ENCODE data around the gene LLCFC1. TPM values are rescaled to one million over a fixed set of nuclear protein-coding genes. Genes with fewer than 3 reads are reported as not detected.

Gene LLCFC1
- polyA plus RNA-seq, 1 experiment, result not detected

- Histone ChIP-seq H3K36me3 (ENCODE audit: control insufficient read depth, insufficient read depth, low read length) (no peaks in the 10 kb centered on the region), H3K4me3 (ENCODE audit: low read depth, low read length) (no peak overlapping the region), H3K27me3 (ENCODE audit: control insufficient read depth, insufficient read depth, low read length) (no peaks in the 10 kb centered on the region; the same call in 1 of the 2 replicates)
- CTCF ChIA-PET, result no interaction called here
- TF ChIP-seq, protein P1, sequence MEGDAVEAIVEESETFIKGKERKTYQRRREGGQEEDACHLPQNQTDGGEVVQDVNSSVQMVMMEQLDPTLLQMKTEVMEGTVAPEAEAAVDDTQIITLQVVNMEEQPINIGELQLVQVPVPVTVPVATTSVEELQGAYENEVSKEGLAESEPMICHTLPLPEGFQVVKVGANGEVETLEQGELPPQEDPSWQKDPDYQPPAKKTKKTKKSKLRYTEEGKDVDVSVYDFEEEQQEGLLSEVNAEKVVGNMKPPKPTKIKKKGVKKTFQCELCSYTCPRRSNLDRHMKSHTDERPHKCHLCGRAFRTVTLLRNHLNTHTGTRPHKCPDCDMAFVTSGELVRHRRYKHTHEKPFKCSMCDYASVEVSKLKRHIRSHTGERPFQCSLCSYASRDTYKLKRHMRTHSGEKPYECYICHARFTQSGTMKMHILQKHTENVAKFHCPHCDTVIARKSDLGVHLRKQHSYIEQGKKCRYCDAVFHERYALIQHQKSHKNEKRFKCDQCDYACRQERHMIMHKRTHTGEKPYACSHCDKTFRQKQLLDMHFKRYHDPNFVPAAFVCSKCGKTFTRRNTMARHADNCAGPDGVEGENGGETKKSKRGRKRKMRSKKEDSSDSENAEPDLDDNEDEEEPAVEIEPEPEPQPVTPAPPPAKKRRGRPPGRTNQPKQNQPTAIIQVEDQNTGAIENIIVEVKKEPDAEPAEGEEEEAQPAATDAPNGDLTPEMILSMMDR (IDR thresholded peaks at IDR 0.05; ENCODE audit: insufficient read depth, low read depth, low read length), result no peak
- no peak for DNase-seq (ENCODE audit: low read depth)
- POLR2A ChIA-PET, result no interaction called here
Measured at GRCh38 chr7:142948603-142949002, 9.3 kb downstream of the LLCFC1 start.

DNA sequence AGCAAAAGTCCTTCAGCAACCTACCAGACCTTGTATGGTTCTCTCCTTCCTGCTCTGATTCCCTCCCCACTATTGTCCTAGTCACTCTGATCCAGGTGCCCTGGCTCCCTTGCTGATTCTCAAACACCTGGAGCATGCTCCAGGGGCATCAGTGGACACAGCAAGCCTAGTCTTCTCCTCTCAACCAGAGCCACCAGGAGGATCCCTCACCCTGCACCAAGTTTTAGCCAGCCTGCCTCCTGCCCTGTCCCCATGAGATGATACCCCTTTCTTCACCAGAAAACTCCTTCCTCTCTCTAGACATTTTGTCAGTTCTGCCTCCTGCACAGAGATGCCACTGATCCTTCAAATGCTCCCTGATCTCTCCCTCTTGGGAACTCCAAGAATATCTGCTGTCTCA is 11.0 kb downstream of the LLCFC1 start:
- ChIA-PET POLR2A (no interaction called here), CTCF (no interaction called here)
- no peak overlapping the region for H3K4me3 ChIP-seq (ENCODE audit: low read depth, low read length)
- TF ChIP-seq, protein P1 (IDR thresholded peaks at IDR 0.05; ENCODE audit: insufficient read depth, low read depth, low read length), result no peak
- H3K27me3 ChIP-seq (ENCODE audit: control insufficient read depth, insufficient read depth, low read length), result no peaks in the 10 kb centered on the region
- DNase-seq (ENCODE audit: low read depth), result no peak
- no peaks in the 10 kb centered on the region for H3K36me3 ChIP-seq (ENCODE audit: control insufficient read depth, insufficient read depth, low read length)

GRCh38 chr7:142954680-142955268 is 15.5 kb downstream of the LLCFC1 start:
- no peaks in the 10 kb centered on the region for H3K36me3 ChIP-seq (ENCODE audit: control insufficient read depth, insufficient read depth, low read length)
- POLR2A ChIA-PET, result no interaction called here
- CTCF ChIA-PET, result no interaction called here

DNA sequence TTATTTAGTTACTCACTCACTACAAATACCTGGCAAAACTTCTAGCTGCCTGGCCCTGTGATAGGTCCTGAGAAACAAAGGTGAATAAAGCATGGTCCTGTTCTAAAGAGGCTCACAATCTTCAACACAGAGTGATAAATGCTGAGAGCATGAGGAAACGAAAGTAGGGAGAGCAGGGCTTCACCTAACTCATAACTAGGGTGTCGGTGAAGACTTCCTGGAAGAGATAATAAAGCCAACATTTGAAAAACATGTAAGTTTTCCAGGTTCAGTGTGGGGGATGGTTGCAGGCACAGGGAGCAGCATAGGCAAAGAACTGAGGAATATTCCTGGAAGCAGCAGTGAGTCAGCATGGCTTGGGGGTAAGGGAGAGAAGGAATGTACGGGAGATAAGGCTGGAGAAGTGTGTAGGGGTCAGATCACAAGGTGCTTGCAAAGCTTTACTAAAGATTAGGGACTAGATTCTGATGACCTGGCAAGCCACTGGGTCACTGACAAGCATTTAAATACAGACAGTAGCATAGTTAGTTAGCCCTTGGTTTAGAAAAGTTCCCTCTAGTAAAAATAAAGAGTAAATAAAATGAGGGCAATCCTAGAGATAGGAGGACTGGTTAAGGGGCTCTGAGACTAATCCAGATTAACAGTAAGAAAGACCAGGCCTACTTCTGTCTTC is 17.8 kb downstream of the LLCFC1 start:
- Histone ChIP-seq H3K36me3 (ENCODE audit: control insufficient read depth, insufficient read depth, low read length) (no peaks in the 10 kb centered on the region), H3K4me3 (ENCODE audit: low read depth, low read length) (no peak overlapping the region), H3K27me3 (ENCODE audit: control insufficient read depth, insufficient read depth, low read length) (no peaks in the 10 kb centered on the region)
- DNase-seq (ENCODE audit: low read depth), result no peak
- ChIA-PET CTCF (interaction anchor here (1.0 kb wide), 1 partner anchor 13 kb away, joined by 3 read pairs; no protein-coding TSS in a partner anchor), POLR2A (no interaction called here)
- TF ChIP-seq, protein P1 (IDR thresholded peaks at IDR 0.05; ENCODE audit: insufficient read depth, low read depth, low read length), result no peak

More at GRCh38 chr7:142954680-142955268, 15.5 kb downstream of the LLCFC1 start:
- H3K27me3 ChIP-seq (ENCODE audit: control insufficient read depth, insufficient read depth, low read length), result no peaks in the 10 kb centered on the region
- DNase-seq (ENCODE audit: low read depth), result no peak
- TF ChIP-seq, protein P1 (IDR thresholded peaks at IDR 0.05; ENCODE audit: insufficient read depth, low read depth, low read length), result no peak
- no peak overlapping the region for H3K4me3 ChIP-seq (ENCODE audit: low read depth, low read length)

DNA sequence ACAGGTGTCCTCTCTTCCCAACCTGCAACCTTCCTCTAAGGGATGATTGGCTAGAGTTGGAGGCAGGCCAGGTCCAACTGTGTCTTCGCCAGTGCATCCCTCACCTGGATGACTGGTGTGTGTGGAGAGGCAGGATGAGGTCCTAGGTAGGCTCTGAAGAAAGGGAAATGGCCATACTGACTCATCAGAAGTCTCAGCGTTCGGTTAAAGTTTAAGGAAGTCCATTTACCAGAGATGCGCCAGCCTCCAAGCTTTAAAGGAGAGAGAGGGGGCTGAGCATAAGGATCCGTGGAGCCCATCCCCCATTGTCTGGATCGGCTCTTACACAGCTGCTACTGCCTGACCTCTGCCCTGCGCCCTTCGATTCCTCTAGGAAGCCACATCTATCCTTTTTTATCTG is 18.4 kb downstream of the LLCFC1 start:
- H3K4me3 ChIP-seq (ENCODE audit: low read depth, low read length), result no peak overlapping the region
- ChIA-PET CTCF (no interaction called here), POLR2A (no interaction called here)
- DNase-seq (ENCODE audit: low read depth), result no peak
- H3K27me3 ChIP-seq (ENCODE audit: control insufficient read depth, insufficient read depth, low read length), result no peaks in the 10 kb centered on the region
- no peaks in the 10 kb centered on the region for H3K36me3 ChIP-seq (ENCODE audit: control insufficient read depth, insufficient read depth, low read length)
- TF ChIP-seq, protein P1 (IDR thresholded peaks at IDR 0.05; ENCODE audit: insufficient read depth, low read depth, low read length), result no peak
